ENCODE data around the gene SLCO2B1. TPM values are rescaled to one million over a fixed set of nuclear protein-coding genes. Genes with fewer than 3 reads are reported as not detected.

The SLCO2B1 gene
- total and polyA plus RNA-seq, 2 of the 8 experiments (the other 6 are each of a cell fraction or from before 2014, with no cell fraction given): 0.03 TPM; not detected in 1

DNA sequence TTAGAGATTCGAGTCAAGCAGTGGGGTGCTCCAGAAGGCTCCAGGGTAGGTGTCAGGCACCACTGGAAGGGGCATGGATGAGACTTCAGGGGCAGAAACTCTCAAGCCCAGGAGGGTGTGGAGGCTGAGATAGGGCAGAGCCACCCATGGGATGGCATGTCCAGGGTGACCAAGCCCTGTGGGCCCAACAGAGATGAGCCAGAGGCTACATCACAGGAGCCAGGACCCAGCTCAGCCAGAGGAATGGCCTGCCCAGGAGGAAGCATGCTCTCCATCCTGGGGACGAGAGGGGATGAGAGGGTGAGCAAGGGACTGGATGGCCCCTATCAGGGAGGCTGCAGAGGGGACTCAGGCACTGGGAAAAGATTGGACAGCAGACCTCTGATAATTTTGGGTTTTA, 42.8 kb downstream of the SLCO2B1 start (continued):
- TF ChIP-seq HDAC2 (IDR thresholded peaks at IDR 0.05; ENCODE audit: borderline replicate concordance in 1 of 2, low read depth in 2 of 2, low read length in 2 of 2) (no peak), MAFK (IDR thresholded peaks at IDR 0.05; ENCODE audit: low read depth, low read length) (no peak)

All from H1 (cell line).